ENCODE results near the gene NOTCH4. TPM values are rescaled to one million over a fixed set of nuclear protein-coding genes. Genes with fewer than 3 reads are reported as not detected.

The NOTCH4 gene
- total and polyA plus RNA-seq, 9 of the 15 experiments (the other 6 are each of a cell fraction or from before 2014, with no cell fraction given) = 0.24 to 4.3 (median 1.7) TPM

DNA sequence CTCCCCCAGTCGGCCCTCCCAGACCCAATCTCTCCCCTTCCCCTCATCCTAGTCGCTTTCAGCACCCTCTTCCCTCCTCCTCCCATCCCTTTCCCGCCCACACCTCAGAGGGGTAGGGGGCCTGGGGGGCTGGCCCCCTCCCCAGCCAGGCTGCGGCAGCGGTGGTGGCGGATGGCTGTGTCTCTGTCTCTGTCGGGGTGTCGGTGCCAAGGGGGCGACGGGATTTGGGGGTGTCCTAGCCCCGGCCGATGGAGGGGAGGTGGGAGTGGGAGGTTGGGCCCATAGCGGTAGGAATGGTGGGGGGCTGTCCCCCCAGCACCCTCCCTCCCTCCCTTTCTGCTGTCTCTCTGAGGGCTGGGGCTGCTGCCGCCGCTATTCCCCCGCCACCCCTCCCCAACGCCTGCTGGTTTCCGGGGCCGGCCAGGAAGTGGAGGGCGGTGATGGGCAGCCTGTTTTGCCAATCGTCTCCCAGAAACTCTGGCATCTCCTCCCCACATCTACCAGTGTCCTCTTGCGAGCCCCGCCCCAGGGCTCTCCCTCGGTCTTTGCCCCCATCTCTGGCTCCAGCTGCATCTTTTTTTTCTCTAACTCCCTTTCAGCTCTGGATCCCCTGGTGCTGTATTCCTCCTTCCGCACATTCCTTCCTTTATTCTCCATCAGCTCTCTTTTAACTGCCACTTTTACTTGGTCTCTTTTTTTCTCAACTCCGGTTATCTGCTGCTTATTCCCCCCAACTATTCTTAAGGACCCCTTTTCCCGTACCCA, 48.0 kb downstream of the NOTCH4 start, which contains the start of gene AGPAT1 (continued):
- peak; percentile 59 for TF ChIP-seq CREM (IDR thresholded peaks at IDR 0.05; ENCODE audit: low read depth)
- no peak for TF ChIP-seq JUNB (CRISPR knock-in tag; conservative IDR thresholded peaks at IDR 0.05)
- TF ChIP-seq HCFC1 (IDR thresholded peaks at IDR 0.05; ENCODE audit: low read depth, low read length) = no peak; the same call in 1 of the 2 replicates
- TF ChIP-seq, protein P1, sequence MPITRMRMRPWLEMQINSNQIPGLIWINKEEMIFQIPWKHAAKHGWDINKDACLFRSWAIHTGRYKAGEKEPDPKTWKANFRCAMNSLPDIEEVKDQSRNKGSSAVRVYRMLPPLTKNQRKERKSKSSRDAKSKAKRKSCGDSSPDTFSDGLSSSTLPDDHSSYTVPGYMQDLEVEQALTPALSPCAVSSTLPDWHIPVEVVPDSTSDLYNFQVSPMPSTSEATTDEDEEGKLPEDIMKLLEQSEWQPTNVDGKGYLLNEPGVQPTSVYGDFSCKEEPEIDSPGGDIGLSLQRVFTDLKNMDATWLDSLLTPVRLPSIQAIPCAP (CRISPR knock-in tag; IDR thresholded peaks at IDR 0.05; ENCODE audit: borderline replicate concordance) = no peak
- TF ChIP-seq ZNF23 (CRISPR knock-in tag; IDR thresholded peaks at IDR 0.05) = no peak
- TF ChIP-seq LEF1 (IDR thresholded peaks at IDR 0.05) = 0 out of 2 replicates have a peak, but pooled peaks have one; percentile 46
- no peak for TF ChIP-seq GABPB2 (CRISPR knock-in tag; conservative IDR thresholded peaks at IDR 0.05)
- TF ChIP-seq, protein P2, sequence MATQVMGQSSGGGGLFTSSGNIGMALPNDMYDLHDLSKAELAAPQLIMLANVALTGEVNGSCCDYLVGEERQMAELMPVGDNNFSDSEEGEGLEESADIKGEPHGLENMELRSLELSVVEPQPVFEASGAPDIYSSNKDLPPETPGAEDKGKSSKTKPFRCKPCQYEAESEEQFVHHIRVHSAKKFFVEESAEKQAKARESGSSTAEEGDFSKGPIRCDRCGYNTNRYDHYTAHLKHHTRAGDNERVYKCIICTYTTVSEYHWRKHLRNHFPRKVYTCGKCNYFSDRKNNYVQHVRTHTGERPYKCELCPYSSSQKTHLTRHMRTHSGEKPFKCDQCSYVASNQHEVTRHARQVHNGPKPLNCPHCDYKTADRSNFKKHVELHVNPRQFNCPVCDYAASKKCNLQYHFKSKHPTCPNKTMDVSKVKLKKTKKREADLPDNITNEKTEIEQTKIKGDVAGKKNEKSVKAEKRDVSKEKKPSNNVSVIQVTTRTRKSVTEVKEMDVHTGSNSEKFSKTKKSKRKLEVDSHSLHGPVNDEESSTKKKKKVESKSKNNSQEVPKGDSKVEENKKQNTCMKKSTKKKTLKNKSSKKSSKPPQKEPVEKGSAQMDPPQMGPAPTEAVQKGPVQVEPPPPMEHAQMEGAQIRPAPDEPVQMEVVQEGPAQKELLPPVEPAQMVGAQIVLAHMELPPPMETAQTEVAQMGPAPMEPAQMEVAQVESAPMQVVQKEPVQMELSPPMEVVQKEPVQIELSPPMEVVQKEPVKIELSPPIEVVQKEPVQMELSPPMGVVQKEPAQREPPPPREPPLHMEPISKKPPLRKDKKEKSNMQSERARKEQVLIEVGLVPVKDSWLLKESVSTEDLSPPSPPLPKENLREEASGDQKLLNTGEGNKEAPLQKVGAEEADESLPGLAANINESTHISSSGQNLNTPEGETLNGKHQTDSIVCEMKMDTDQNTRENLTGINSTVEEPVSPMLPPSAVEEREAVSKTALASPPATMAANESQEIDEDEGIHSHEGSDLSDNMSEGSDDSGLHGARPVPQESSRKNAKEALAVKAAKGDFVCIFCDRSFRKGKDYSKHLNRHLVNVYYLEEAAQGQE (IDR thresholded peaks at IDR 0.05; ENCODE audit: borderline replicate concordance) = no peak
- TF ChIP-seq, protein P2 (CRISPR knock-in tag; IDR thresholded peaks at IDR 0.05; ENCODE audit: low read depth) = no peak
- TF ChIP-seq ZKSCAN8 (CRISPR knock-in tag; IDR thresholded peaks at IDR 0.05) = no peak
- TF ChIP-seq PURB (CRISPR knock-in tag; IDR thresholded peaks at IDR 0.05; ENCODE audit: low read depth) = no peak
- TF ChIP-seq BRD9 (IDR thresholded peaks at IDR 0.05; ENCODE audit: low read depth, partially characterized antibody) = peak; percentile 84
- peak in 1 of 2 experiments; percentile 94 for TF ChIP-seq MAZ (CRISPR knock-in tag; conservative IDR thresholded peaks at IDR 0.05 in 1 of 2, IDR thresholded peaks at IDR 0.05 in 1 of 2)
- TF ChIP-seq KLF6 (CRISPR knock-in tag; IDR thresholded peaks at IDR 0.05; ENCODE audit: borderline replicate concordance) = no peak; the same call in 1 of the 2 replicates
- no peak for TF ChIP-seq E2F1 (CRISPR knock-in tag; IDR thresholded peaks at IDR 0.05)
- TF ChIP-seq MYC (IDR thresholded peaks at IDR 0.05; ENCODE audit: low read depth, low read length) = no peak
- no peak for TF ChIP-seq MYC (CRISPR knock-in tag; IDR thresholded peaks at IDR 0.05; ENCODE audit: borderline replicate concordance, low read depth)
- TF ChIP-seq HDAC3 (IDR thresholded peaks at IDR 0.05; ENCODE audit: borderline replicate concordance, partially characterized antibody) = no peak

Measured in K562 (cell line).